H9 (cell line): ENCODE measurements around the gene CTDSPL. TPM values are rescaled to one million over a fixed set of nuclear protein-coding genes. Genes with fewer than 3 reads are reported as not detected.

Source experiments
- DNase-seq: peaks from one replicate; pipeline ENCODE4 v3.0.0-alpha.2; 2017
- H2AFZ ChIP-seq: one replicate; pipeline ENCODE4 v1.6.1; 2013; ENCODE audit warnings: mild to moderate bottlenecking, low read length, control low read depth, moderate library complexity
- H2AK5ac ChIP-seq: 2 replicates; pipeline ENCODE4 v1.6.1; 2013; ENCODE audit warnings: low read length, control low read depth, mixed read lengths; ENCODE audit not compliant: insufficient read length
- H2BK120ac ChIP-seq: one replicate; pipeline ENCODE4 v1.6.1; 2013; ENCODE audit warnings: low read depth, mild to moderate bottlenecking, low read length, control low read depth, inconsistent platforms; ENCODE audit not compliant: poor library complexity, severe bottlenecking
- H2BK12ac ChIP-seq: 2 replicates; pipeline ENCODE4 v1.6.1; 2013; ENCODE audit warnings: low read length, control low read depth, mixed read lengths, low read depth; ENCODE audit not compliant: insufficient read length
- H2BK15ac ChIP-seq: 2 replicates; pipeline ENCODE4 v1.6.1; 2013; ENCODE audit warnings: low read depth, low read length, control low read depth
- H2BK20ac ChIP-seq: one replicate; pipeline ENCODE4 v1.6.1; 2013; ENCODE audit warnings: low read depth, mild to moderate bottlenecking, low read length, control low read depth, inconsistent platforms; ENCODE audit not compliant: poor library complexity, severe bottlenecking
- H2BK5ac ChIP-seq: 2 replicates; pipeline ENCODE4 v1.6.1; 2013; ENCODE audit warnings: low read length, control low read depth, mixed read lengths; ENCODE audit not compliant: insufficient read length
- H3K14ac ChIP-seq: 2 replicates; pipeline ENCODE4 v1.6.1; 2013; ENCODE audit warnings: low read length, control low read depth; ENCODE audit not compliant: insufficient read depth
- H3K18ac ChIP-seq: 2 replicates; pipeline ENCODE4 v1.6.1; 2013; ENCODE audit warnings: low read depth, mild to moderate bottlenecking, mixed read lengths, low read length, control low read depth; ENCODE audit not compliant: insufficient read length
- H3K23ac ChIP-seq: 2 replicates; pipeline ENCODE4 v1.6.1; 2013; ENCODE audit warnings: low read length, control low read depth, mixed read lengths, low read depth; ENCODE audit not compliant: insufficient read length
- H3K23me2 ChIP-seq: 2 replicates; pipeline ENCODE4 v1.6.1; 2013; ENCODE audit warnings: low read depth, mild to moderate bottlenecking, mixed read lengths, low read length, control low read depth; ENCODE audit not compliant: insufficient read length, poor library complexity, severe bottlenecking
- H3K27ac ChIP-seq: 2 replicates; pipeline ENCODE4 v1.5.1; 2013; ENCODE audit warnings: low read length, control low read depth, mixed read lengths, low read depth; ENCODE audit not compliant: insufficient read length
- H3K27me3 ChIP-seq: 2 replicates; pipeline ENCODE4 v1.6.1; 2013; ENCODE audit warnings: low read length, control low read depth, inconsistent platforms; ENCODE audit not compliant: insufficient read depth
- H3K4ac ChIP-seq: 2 replicates; pipeline ENCODE4 v1.6.1; 2013; ENCODE audit warnings: low read depth, mild to moderate bottlenecking, control low read depth, inconsistent platforms, low read length, moderate library complexity
- H3K4me1 ChIP-seq: 2 replicates; pipeline ENCODE4 v1.6.1; 2013; ENCODE audit warnings: low read length, control low read depth, inconsistent platforms; ENCODE audit not compliant: insufficient read depth
- H3K4me2 ChIP-seq: 2 replicates; pipeline ENCODE4 v1.6.1; 2013; ENCODE audit warnings: low read length, control low read depth, mixed read lengths; ENCODE audit not compliant: insufficient read length, insufficient read depth
- H3K56ac ChIP-seq: 2 replicates; pipeline ENCODE4 v1.6.1; 2013; ENCODE audit warnings: low read depth, mild to moderate bottlenecking, mixed read lengths, low read length, control low read depth; ENCODE audit not compliant: insufficient read length
- H3K79me1 ChIP-seq: 2 replicates; pipeline ENCODE4 v1.6.1; 2013; ENCODE audit warnings: low read depth, mild to moderate bottlenecking, moderate library complexity, low read length, control low read depth, inconsistent platforms; ENCODE audit not compliant: insufficient read depth, poor library complexity, severe bottlenecking
- H3K79me2 ChIP-seq: 2 replicates; pipeline ENCODE4 v1.6.1; 2013; ENCODE audit warnings: low read length, control low read depth, inconsistent platforms; ENCODE audit not compliant: insufficient read depth
- H3K9ac ChIP-seq: 2 replicates; pipeline ENCODE4 v1.6.1; 2013; ENCODE audit warnings: low read length, control low read depth, mixed read lengths; ENCODE audit not compliant: insufficient read length; ENCODE audit errors: extremely low read depth
- H3K9me3 ChIP-seq: one replicate; pipeline ENCODE4 v1.6.1; 2013; ENCODE audit warnings: low read depth, low read length, inconsistent platforms; ENCODE audit not compliant: control insufficient read depth
- H3T11ph ChIP-seq: one replicate; pipeline ENCODE4 v1.6.1; 2013; ENCODE audit warnings: mild to moderate bottlenecking, low read length, control low read depth, inconsistent platforms
- H4K20me1 ChIP-seq: one replicate; pipeline ENCODE4 v1.6.1; 2013; ENCODE audit not compliant: control insufficient read depth, insufficient read length, insufficient read depth
- H4K5ac ChIP-seq: 2 replicates; pipeline ENCODE4 v1.6.1; 2013; ENCODE audit warnings: low read depth, mild to moderate bottlenecking, mixed read lengths, low read length, control low read depth; ENCODE audit not compliant: insufficient read length
- H4K8ac ChIP-seq: replicated peaks from 2 replicates; pipeline ENCODE4 v1.6.1; 2013; ENCODE audit warnings: low read length, control low read depth, mixed read lengths, low read depth; ENCODE audit not compliant: insufficient read length
- H4K91ac ChIP-seq: 2 replicates; pipeline ENCODE4 v1.6.1; 2013; ENCODE audit warnings: low read depth, mild to moderate bottlenecking, moderate library complexity, mixed read lengths, low read length, control low read depth; ENCODE audit not compliant: insufficient read length
- H3K27ac Mint-ChIP-seq, 3 experiments: 2 replicates in 2 of 3; 3 replicates in 1 of 3; pipeline ENCODE4 v1.8.0; 2020 to 2021; ENCODE audit warnings: mixed read lengths in 3 of 3, mild to moderate bottlenecking in 1 of 3, moderate library complexity in 1 of 3
- H3K27me3 Mint-ChIP-seq: 2 replicates; pipeline ENCODE4 v1.8.0; 2021; ENCODE audit warnings: low read depth, mild to moderate bottlenecking, moderate library complexity, mixed read lengths
- H3K36me3 Mint-ChIP-seq, 3 experiments: 2 replicates in 2 of 3; 3 replicates in 1 of 3; pipeline ENCODE4 v1.8.0; 2020 to 2021; ENCODE audit warnings: low read depth in 3 of 3, mixed read lengths in 3 of 3; ENCODE audit not compliant: insufficient read depth in 1 of 3
- H3K4me1 Mint-ChIP-seq, 2 experiments: 2 replicates each; pipeline ENCODE4 v1.8.0; 2020; ENCODE audit warnings: mixed read lengths in 2 of 2
- H3K4me3 Mint-ChIP-seq, 2 experiments: 2 replicates in 1 of 2; 3 replicates in 1 of 2; pipeline ENCODE4 v1.8.0; 2020 to 2021; ENCODE audit warnings: mild to moderate bottlenecking in 2 of 2, mixed read lengths in 2 of 2, moderate library complexity in 1 of 2
- H3K9me3 Mint-ChIP-seq, 2 experiments: 2 replicates in 1 of 2; 3 replicates in 1 of 2; pipeline ENCODE4 v1.8.0; 2020; ENCODE audit warnings: mild to moderate bottlenecking in 2 of 2, mixed read lengths in 2 of 2, moderate library complexity in 1 of 2
- WGBS: extraction: QIAGEN DNeasy Blood & Tissue Kit; methylation state at CpG from one replicate; pipeline ENCODE4 v1.1.7; 2013; ENCODE audit warnings: missing lambda C conversion rate, low lambda C conversion rate, mixed read lengths; ENCODE audit not compliant: insufficient read length; ENCODE audit errors: extremely low coverage; 5-methylcytosine and 5-hydroxymethylcytosine counted together
- total RNA-seq: library from RNA; stranded (reverse); gene quantifications from 2 replicates; pipeline ENCODE4 v1.2.1, GENCODE V29; 2021
- TF ChIP-seq, protein P1 (sequence below): fragments of 200-600 bp; sonication (generic); conservative IDR thresholded peaks from 3 replicates; pipeline ENCODE4 v1.8.0; 2021; ENCODE audit warnings: antibody characterized with exemption, mild to moderate bottlenecking

CTDSPL gene
- total RNA-seq, 1 experiment from 2014 or later: 20.8 TPM

DNA sequence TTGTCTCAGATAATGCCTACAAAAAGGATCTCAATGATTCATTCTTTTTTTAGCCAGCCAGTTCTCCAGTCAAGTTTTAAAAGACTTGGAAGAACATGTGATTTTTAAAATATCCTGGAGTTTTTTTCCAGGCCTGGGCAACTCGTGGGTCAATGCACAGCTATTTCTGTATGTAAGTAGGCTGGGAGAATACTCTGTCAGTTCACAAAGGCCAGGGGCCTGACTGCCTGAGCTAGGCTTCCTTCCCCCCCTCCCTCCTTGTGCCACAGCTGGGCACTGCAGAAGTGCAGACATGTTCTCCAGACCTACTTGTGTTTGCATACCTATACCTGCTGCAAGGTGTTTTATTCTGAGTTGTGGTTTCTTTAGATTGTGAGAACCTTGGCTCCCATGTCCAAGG, 43.7 kb downstream of the CTDSPL start:
- H2AK5ac ChIP-seq: no peak overlapping the region
- H3K18ac ChIP-seq: no peak overlapping the region
- H2BK15ac ChIP-seq: no peak overlapping the region
- H3K79me1 ChIP-seq: no peaks in the 10 kb centered on the region
- TF ChIP-seq, protein P1, sequence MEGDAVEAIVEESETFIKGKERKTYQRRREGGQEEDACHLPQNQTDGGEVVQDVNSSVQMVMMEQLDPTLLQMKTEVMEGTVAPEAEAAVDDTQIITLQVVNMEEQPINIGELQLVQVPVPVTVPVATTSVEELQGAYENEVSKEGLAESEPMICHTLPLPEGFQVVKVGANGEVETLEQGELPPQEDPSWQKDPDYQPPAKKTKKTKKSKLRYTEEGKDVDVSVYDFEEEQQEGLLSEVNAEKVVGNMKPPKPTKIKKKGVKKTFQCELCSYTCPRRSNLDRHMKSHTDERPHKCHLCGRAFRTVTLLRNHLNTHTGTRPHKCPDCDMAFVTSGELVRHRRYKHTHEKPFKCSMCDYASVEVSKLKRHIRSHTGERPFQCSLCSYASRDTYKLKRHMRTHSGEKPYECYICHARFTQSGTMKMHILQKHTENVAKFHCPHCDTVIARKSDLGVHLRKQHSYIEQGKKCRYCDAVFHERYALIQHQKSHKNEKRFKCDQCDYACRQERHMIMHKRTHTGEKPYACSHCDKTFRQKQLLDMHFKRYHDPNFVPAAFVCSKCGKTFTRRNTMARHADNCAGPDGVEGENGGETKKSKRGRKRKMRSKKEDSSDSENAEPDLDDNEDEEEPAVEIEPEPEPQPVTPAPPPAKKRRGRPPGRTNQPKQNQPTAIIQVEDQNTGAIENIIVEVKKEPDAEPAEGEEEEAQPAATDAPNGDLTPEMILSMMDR: no peak
- H3T11ph ChIP-seq: no peak overlapping the region
- Mint-ChIP-seq H3K27me3 (no peaks in the 10 kb centered on the region), H3K27ac (no peak overlapping the region), H3K9me3 (no peaks in the 10 kb centered on the region), H3K4me1 (peaks cover 30 to 33% of the 10 kb centered on the region in 2 experiments), H3K36me3 (no peaks in the 10 kb centered on the region; a peak in 1 of 7 replicates), H3K4me3 (no peak overlapping the region)
- no peak overlapping the region for H2AFZ ChIP-seq
- WGBS: no CpG with 5 or more reads among the region's 1 CpG
- no peak overlapping the region for H3K23ac ChIP-seq
- no peak overlapping the region for H2BK5ac ChIP-seq
- H4K8ac ChIP-seq: no peak overlapping the region
- no peaks in the 10 kb centered on the region for H3K23me2 ChIP-seq
- no peaks in the 10 kb centered on the region for H3K9me3 ChIP-seq
- H3K4ac ChIP-seq: no peak overlapping the region
- no peaks in the 10 kb centered on the region for H4K20me1 ChIP-seq
- H3K9ac ChIP-seq: no peak overlapping the region
- no peak overlapping the region for H2BK12ac ChIP-seq
- DNase-seq: no peak
- H4K91ac ChIP-seq: no peak overlapping the region
- H4K5ac ChIP-seq: no peak overlapping the region
- H3K4me2 ChIP-seq: no peak overlapping the region
- H2BK120ac ChIP-seq: no peak overlapping the region
- peaks cover 5% of the 10 kb centered on the region for H3K4me1 ChIP-seq
- no peak overlapping the region for H3K14ac ChIP-seq
- H3K56ac ChIP-seq: no peak overlapping the region
- H3K27ac ChIP-seq: no peak overlapping the region
- H3K27me3 ChIP-seq: no peaks in the 10 kb centered on the region
- H3K79me2 ChIP-seq: peaks cover 4% of the 10 kb centered on the region; the same call in 1 of the 2 replicates
- no peak overlapping the region for H2BK20ac ChIP-seq
